Muscle layer of duodenum (tissue), 2 donors: ENCODE measurements around the gene SELENOH.
A peak's percentile ranks its signal among the peaks of the same experiment; 100 is the strongest.

Experiments
- H3K27ac ChIP-seq: one replicate; pipeline ENCODE4 v1.7.0; 2013; ENCODE audit warnings: mild to moderate bottlenecking, low read length
- H3K27me3 ChIP-seq: one replicate; pipeline ENCODE4 v1.7.0; 2013; ENCODE audit warnings: low read depth, mild to moderate bottlenecking, control low read depth, low read length
- H3K36me3 ChIP-seq, 2 donors: one replicate each; pipeline ENCODE4 v1.7.0; 2013; ENCODE audit warnings: low read length in 2 of 2, control low read depth in 1 of 2, mild to moderate bottlenecking in 1 of 2; ENCODE audit not compliant: insufficient read depth in 2 of 2, control insufficient read depth in 1 of 2
- H3K4me1 ChIP-seq, 2 donors: one replicate each; pipeline ENCODE4 v1.7.0; 2013; ENCODE audit warnings: low read length in 2 of 2, mild to moderate bottlenecking in 2 of 2, control low read depth in 1 of 2, moderate library complexity in 1 of 2; ENCODE audit not compliant: insufficient read depth in 2 of 2, control insufficient read depth in 1 of 2
- H3K4me3 ChIP-seq, 2 donors: one replicate each; pipeline ENCODE4 v1.7.0; 2013; ENCODE audit warnings: low read length in 2 of 2, low read depth in 1 of 2, mild to moderate bottlenecking in 1 of 2
- H3K9me3 ChIP-seq, 2 donors: one replicate each; pipeline ENCODE4 v1.7.0; 2013; ENCODE audit warnings: low read length in 2 of 2, control low read depth in 1 of 2, mild to moderate bottlenecking in 1 of 2; ENCODE audit not compliant: control insufficient read depth in 1 of 2
- donor health status: healthy.

Gene SELENOH

GRCh38 chr11:57751676-57752253, 10.5 kb downstream of the SELENOH start, which contains the start of gene BTBD18:
Gene BTBD18 (minus strand): TSS chr11:57751819. CDS start chr11:57751188, 631 bp downstream.
- Histone ChIP-seq H3K4me3 (no peak within 1 kb of the TSS), H3K9me3 (no peaks in the 10 kb centered on the region), H3K27ac (no peak within 1 kb of the TSS), H3K36me3 (peaks cover 0 to 5% of the 10 kb centered on the region in 2 donors), H3K27me3 (no peaks in the 10 kb centered on the region), H3K4me1 (no peaks in the 10 kb centered on the region)

DNA sequence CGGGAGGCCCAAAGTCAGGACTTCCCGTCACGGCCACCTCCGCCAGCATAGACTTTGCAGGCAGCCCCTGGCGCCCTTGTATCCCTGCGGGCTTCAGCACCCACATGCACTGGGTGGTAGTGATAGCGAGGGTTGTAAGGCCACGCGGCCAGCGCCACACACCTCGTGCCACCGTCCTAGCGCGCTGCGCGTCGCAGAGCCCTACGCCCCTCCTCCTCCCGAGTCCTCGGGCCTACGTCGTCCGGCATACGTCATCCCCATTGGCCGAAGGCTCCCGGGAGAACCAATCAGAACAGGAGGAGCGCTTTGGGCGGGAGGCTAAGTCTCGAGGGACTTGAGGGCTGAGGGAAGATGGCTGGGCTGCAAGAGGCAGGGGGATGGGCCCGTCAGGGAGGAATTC, 11.7 kb downstream of the SELENOH start:
- Histone ChIP-seq H3K36me3 (no peaks in the 10 kb centered on the region), H3K27me3 (no peaks in the 10 kb centered on the region), H3K4me3 (no peak overlapping the region), H3K9me3 (no peaks in the 10 kb centered on the region), H3K27ac (no peak overlapping the region), H3K4me1 (no peaks in the 10 kb centered on the region)

- Histone ChIP-seq H3K4me1 (no peaks in the 10 kb centered on the region), H3K27ac (no peak overlapping the region), H3K36me3 (no peaks in the 10 kb centered on the region), H3K4me3 (no peak overlapping the region), H3K9me3 (no peaks in the 10 kb centered on the region), H3K27me3 (no peaks in the 10 kb centered on the region)
These were observed 16.9 kb downstream of the SELENOH start for GRCh38 chr11:57758174-57758573.

- no peaks in the 10 kb centered on the region for H3K27me3 ChIP-seq
- H3K4me3 ChIP-seq, result peak within 1 kb of the TSS; percentile 81 to 88
- H3K9me3 ChIP-seq, result no peaks in the 10 kb centered on the region
- H3K36me3 ChIP-seq, result no peaks in the 10 kb centered on the region
- H3K27ac ChIP-seq, result peak within 1 kb of the TSS; percentile 99
- H3K4me1 ChIP-seq, result peaks cover 14 to 21% of the 10 kb centered on the region in 2 donors
These were observed 20.3 kb downstream of the SELENOH start, which contains the start of gene CTNND1 for GRCh38 chr11:57761301-57762234. Gene CTNND1 (plus strand): TSS chr11:57761802. CDS start chr11:57791479, 29,677 bp downstream.

DNA sequence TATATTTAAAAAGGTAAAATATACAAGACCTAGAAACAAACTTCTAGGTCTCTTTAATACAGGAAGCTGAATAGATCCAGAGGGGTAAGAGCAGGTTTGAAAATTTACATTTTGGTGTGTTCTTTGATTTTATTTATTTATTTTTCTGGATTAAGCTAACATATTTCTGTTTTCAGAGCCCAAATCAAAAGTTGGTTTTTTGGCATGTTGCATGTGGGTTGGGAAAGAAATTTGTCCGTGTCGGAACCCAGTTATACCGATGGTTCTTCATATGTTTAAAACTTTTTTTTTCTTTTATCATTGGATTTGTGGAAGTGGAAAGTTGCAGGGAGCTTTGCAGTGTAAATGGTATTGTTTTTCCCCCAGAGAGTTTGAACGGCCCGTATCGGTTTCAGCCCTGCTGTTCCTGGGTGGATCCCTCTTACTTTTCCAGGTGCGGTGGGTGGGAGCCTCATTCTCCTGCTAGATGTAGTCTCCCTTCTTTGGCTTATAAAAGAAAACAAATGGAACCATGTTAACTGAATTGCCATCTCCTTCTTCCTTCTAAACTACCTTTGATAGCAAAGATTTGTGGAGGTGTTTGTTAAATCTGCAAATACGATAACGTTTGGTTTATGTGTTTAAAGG, 21.1 kb downstream of the SELENOH start:
- Histone ChIP-seq H3K27me3 (no peaks in the 10 kb centered on the region), H3K4me1 (peaks cover 15 to 29% of the 10 kb centered on the region in 2 donors), H3K9me3 (no peaks in the 10 kb centered on the region), H3K4me3 (peak overlapping the region; percentile 81 to 88), H3K36me3 (peaks cover 0 to 3% of the 10 kb centered on the region in 2 donors), H3K27ac (peak overlapping the region; percentile 99)

DNA sequence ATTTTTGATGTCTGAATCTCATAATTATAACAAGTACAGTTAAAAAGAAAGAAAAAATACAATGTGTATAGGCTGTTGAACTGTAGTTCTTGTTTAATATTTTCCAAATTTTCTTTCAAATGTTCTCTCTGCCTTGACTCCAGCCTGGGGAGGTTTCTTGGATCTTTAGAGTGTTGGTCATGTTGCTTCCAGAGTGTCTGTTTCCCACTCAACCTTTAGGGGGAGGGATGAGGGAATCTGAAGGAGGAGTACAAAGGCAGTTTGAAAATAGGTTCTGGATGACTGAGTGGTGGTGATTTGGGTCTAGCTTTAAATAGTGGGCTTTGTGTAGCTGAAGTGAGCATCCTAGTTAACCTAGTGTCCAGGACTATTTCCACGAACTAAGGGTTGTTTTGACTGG, 22.3 kb downstream of the SELENOH start:
- Histone ChIP-seq H3K4me1 (peaks cover 15 to 31% of the 10 kb centered on the region in 2 donors), H3K4me3 (peak overlapping the region; percentile 81 to 88), H3K27me3 (no peaks in the 10 kb centered on the region), H3K36me3 (peaks cover 0 to 6% of the 10 kb centered on the region in 2 donors), H3K9me3 (no peaks in the 10 kb centered on the region), H3K27ac (peak overlapping the region; percentile 99)

DNA sequence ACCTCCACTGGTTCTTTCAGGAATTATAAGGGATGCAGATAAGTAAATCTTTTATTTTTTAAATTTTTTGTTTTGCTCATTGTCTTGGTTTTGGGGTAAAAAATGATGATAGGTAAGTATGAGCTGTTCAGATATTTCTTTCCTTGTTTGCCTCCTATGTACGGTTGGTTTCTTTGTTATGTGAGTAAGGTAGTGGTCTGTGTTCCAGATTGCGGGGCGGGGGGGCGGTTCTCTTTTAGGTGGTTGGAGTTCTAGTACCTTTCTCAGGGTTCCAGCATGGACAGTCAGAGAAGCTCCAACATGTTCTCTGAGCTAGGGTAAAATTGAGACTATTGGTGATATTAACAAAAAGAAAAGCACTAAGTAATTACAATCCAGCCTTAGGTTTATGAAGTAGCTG, 22.7 kb downstream of the SELENOH start:
- H3K4me3 ChIP-seq, result peak overlapping the region; percentile 81 to 88
- H3K27ac ChIP-seq, result peak overlapping the region; percentile 99
- no peaks in the 10 kb centered on the region for H3K9me3 ChIP-seq
- peaks cover 15 to 31% of the 10 kb centered on the region in 2 donors for H3K4me1 ChIP-seq
- H3K27me3 ChIP-seq, result no peaks in the 10 kb centered on the region
- peaks cover 0 to 6% of the 10 kb centered on the region in 2 donors for H3K36me3 ChIP-seq

GRCh38 chr11:57764566-57764965, 23.3 kb downstream of the SELENOH start:
- Histone ChIP-seq H3K27me3 (no peaks in the 10 kb centered on the region), H3K4me1 (peaks cover 18 to 34% of the 10 kb centered on the region in 2 donors), H3K27ac (peak overlapping the region; percentile 99), H3K36me3 (peaks cover 0 to 6% of the 10 kb centered on the region in 2 donors), H3K4me3 (peak overlapping the region; percentile 81 to 88), H3K9me3 (no peaks in the 10 kb centered on the region)

DNA sequence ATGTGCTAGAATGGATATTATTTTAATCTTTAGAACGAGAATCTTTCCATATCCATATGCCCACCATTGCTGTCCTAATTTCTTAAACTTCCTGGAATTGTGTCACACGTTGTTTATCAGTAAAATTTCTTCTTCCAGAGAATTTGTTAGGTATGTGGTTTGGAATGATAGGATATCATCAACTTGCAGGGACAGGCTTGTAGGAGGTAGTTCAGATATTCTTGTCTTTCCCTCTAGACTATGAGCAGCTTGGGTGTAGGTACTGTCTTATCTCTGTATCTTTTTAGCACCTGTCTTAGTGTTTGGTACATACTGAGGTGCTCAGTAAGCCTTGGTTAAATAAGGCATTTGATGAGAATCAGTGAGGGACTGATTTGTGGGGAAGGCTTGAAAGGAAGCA, 23.7 kb downstream of the SELENOH start:
- peak overlapping the region; percentile 99 for H3K27ac ChIP-seq
- H3K36me3 ChIP-seq, result peaks cover 0 to 6% of the 10 kb centered on the region in 2 donors
- no peaks in the 10 kb centered on the region for H3K9me3 ChIP-seq
- no peaks in the 10 kb centered on the region for H3K27me3 ChIP-seq
- peaks cover 20 to 35% of the 10 kb centered on the region in 2 donors for H3K4me1 ChIP-seq
- peak overlapping the region; percentile 81 to 88 for H3K4me3 ChIP-seq

GRCh38 chr11:57770793-57771192, 29.5 kb downstream of the SELENOH start:
- no peak overlapping the region for H3K27ac ChIP-seq
- no peak overlapping the region for H3K4me3 ChIP-seq
- peaks cover 38 to 61% of the 10 kb centered on the region in 2 donors for H3K4me1 ChIP-seq
- peaks cover 0 to 8% of the 10 kb centered on the region in 2 donors for H3K36me3 ChIP-seq
- H3K9me3 ChIP-seq, result no peaks in the 10 kb centered on the region
- no peaks in the 10 kb centered on the region for H3K27me3 ChIP-seq

DNA sequence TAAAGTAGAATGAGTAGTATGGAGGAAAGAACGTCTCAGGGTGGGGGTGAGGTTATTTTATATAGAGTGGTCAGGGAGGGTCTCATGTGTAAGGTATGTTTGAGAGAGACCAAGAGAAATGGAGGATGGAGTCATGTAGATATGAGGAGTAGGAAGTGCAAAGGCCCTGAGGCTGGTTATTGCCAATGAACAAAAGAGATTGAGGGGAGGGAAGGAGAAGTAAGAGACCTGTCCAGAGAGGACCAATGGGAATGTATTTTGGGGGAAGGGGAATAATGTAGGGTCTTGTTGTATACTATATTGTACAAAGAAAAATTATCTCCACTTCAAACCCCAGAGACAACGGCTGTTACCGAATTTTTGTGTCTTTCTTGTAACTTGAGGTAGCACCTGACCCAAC, 30.1 kb downstream of the SELENOH start:
- H3K4me3 ChIP-seq, result no peak overlapping the region
- H3K27ac ChIP-seq, result no peak overlapping the region
- no peaks in the 10 kb centered on the region for H3K27me3 ChIP-seq
- H3K9me3 ChIP-seq, result no peaks in the 10 kb centered on the region
- peaks cover 40 to 64% of the 10 kb centered on the region in 2 donors for H3K4me1 ChIP-seq
- peaks cover 0 to 8% of the 10 kb centered on the region in 2 donors for H3K36me3 ChIP-seq
